Epithelial cell of proximal tubule (primary cell): Measurements from ENCODE around the gene COL5A1. TPM values are rescaled to one million over a fixed set of nuclear protein-coding genes. Genes with fewer than 3 reads are reported as not detected.
"Not testable (repeated sequence)": the region's sequence is repeated elsewhere in the genome, so short reads cannot be mapped to it uniquely, and the experiment has no call there.

Source experiments
- DNase-seq: peaks from one replicate; pipeline ENCODE4 v3.0.0-alpha.2; 2011; ENCODE audit warnings: low read depth
- H3K4me3 ChIP-seq: 2 replicates; pipeline ENCODE4 v1.5.1; 2011; ENCODE audit warnings: low read depth, mild to moderate bottlenecking, low read length
- total RNA-seq: library from RNA; depleted of rRNA; stranded (reverse); fragments of >200 nt; gene quantifications from 2 replicates; pipeline ENCODE4 v1.2.3, GENCODE V29; 2015
- TF ChIP-seq, protein P1 (sequence below): conservative IDR thresholded peaks from 2 replicates; pipeline ENCODE4 v1.5.1; 2012; ENCODE audit warnings: low read depth, mild to moderate bottlenecking, low read length

COL5A1 gene
- total RNA-seq, 1 donor from 2014 or later: 16.0 TPM

DNA sequence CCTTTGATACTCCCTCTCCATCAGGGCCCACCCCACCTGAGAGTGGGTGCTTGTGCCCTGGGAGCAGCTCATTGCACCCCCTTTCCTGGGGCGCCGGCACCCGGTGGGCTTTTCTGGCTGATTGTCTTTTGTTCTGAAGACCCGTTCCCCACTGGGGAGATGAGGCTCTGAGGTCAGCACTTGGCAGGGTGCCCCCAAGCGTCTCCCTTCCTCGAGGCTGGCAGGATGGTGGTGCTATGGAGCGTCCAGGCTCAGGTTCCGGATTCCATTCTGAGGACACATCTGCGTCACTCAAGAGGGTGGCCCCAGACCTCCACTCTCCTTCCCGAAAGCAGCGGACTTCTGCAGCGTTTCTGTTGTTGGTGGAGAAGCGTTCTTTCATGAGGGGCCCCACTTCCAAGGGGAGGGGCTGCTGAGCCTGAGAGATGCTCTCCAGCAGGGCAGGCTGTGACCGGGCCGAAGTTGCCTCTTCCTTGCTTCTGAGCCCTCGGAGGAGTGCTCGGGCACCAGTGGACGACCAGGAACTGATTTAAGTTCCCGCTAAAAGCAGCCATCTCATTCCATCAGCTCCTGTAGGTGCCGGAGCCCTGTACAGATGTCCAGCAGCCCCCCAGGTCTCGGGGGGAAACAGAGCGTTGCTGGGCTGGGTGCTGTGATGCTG is 42.2 kb downstream of the COL5A1 start:
- no peak for DNase-seq
- H3K4me3 ChIP-seq: no peak overlapping the region
- TF ChIP-seq, protein P1, sequence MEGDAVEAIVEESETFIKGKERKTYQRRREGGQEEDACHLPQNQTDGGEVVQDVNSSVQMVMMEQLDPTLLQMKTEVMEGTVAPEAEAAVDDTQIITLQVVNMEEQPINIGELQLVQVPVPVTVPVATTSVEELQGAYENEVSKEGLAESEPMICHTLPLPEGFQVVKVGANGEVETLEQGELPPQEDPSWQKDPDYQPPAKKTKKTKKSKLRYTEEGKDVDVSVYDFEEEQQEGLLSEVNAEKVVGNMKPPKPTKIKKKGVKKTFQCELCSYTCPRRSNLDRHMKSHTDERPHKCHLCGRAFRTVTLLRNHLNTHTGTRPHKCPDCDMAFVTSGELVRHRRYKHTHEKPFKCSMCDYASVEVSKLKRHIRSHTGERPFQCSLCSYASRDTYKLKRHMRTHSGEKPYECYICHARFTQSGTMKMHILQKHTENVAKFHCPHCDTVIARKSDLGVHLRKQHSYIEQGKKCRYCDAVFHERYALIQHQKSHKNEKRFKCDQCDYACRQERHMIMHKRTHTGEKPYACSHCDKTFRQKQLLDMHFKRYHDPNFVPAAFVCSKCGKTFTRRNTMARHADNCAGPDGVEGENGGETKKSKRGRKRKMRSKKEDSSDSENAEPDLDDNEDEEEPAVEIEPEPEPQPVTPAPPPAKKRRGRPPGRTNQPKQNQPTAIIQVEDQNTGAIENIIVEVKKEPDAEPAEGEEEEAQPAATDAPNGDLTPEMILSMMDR: no peak

DNA sequence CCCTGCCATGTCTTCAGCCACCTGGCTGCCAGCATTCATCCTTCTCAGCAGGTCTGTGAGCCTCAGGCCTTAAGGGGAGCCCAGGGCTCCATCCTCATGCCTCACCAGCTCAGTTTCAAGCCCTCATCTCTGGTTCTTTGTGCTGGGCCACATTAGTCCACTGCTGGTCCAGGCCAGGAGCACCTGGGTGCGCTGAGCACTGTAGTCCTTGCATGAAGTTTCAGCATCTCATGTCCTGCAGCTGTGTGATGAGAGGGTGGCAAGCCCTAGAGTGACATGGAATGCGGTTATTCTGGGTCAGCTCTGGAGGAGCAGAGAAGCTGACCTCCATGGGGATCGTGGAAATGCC is 42.7 kb downstream of the COL5A1 start:
- DNase-seq: no peak
- no peak overlapping the region for H3K4me3 ChIP-seq
- TF ChIP-seq, protein P1: no peak

DNA sequence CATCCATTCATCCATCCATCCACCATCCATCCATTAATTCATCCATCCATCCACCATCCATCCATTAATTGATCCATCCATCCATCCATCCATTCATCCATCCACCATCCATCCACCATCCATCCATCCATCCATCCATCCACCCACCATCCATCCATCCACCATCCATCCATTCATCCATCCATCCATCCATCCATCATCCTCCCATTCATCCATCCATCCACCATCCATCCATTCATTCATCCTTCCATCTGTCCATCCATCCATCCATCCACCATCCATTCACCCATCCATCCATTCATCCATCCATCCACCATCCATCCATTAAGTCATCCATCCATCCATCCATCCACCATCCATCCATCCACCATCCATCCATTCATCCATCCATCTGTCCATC is 43.3 kb downstream of the COL5A1 start:
- H3K4me3 ChIP-seq, DNase-seq: not testable (repeated sequence)

DNA sequence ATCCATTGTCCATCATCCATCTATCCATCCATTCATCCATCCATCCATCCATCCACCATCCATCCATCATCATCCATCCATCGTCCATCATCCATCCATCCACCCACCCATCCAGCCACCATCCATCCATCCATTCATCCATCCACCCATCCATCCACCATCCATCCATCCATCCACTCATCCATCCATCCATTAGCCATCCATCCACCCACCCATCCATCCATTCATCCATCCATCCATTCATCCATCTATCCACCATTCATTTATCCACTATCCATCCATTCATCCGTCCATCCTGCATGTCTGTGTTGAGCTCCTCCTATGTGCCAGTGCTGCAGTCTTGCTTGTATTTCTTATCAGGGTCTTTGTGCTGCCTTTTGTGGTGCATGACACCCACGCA is 44.2 kb downstream of the COL5A1 start:
- no peak overlapping the region for H3K4me3 ChIP-seq
- no peak for DNase-seq
- TF ChIP-seq, protein P1: no peak

DNA sequence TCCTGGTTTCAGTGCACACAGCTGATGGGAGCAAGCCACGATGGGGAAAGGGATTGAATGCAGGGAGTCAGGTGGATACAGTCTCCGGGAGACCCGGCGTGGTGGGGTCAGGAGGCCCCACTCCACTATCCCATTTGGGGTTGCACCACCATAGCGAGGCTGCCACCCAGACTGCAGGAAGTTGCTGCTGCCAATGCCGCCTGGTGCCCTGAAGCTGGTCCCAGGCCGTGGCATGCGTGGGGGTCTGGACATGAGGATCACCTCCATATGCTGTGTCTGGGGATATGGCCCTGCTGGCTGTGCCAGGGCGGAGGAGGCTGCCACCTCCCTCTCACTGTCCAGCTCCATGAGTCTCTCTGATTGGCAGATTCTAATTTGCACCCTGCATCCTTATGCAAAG is 45.3 kb downstream of the COL5A1 start:
- no peak for DNase-seq
- H3K4me3 ChIP-seq: no peak overlapping the region
- TF ChIP-seq, protein P1: no peak

DNA sequence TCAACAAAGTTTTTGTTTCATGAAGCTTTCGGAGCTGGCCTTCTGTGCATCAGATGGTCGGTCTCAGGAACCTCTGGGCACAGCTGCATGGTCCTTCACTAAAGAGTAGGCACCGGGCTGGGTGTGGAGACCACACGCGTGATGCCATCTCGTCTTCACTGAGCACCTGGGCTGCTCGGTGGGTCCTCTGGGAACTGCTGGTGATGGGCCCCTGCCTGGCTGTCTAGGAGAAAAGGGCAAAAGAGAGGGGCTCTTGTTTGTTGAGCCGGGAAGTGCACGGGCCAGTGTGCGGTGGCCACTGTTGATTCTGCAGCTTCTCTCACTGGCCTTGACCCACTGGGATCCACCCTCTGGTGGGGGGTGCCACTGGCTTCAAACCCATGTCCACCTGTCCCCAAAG is 46.0 kb downstream of the COL5A1 start:
- DNase-seq: no peak
- no peak overlapping the region for H3K4me3 ChIP-seq
- TF ChIP-seq, protein P1: no peak

DNA sequence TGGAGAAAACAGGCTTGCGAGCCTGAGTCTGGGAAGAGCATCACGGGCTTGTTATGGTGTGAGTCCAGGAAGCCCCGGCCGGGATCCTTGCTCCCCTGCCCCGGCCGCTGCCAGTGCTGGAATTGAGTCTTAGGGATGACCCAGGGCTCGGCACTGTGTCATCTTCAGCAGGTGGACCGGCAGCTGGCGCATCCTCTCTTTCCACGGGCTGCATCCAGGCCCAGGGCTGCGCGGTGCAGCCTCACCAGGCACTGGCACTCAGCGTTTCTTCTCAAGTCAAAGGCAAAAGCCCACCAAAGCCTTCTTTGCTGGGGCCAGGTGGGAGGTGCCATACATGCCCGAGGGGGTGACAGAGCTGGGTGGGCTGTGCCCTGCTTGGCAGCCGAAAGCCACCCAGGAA is 46.6 kb downstream of the COL5A1 start:
- DNase-seq: no peak
- no peak overlapping the region for H3K4me3 ChIP-seq
- TF ChIP-seq, protein P1: no peak
